Measurements from ENCODE around the gene KDR.

KDR gene

DNA sequence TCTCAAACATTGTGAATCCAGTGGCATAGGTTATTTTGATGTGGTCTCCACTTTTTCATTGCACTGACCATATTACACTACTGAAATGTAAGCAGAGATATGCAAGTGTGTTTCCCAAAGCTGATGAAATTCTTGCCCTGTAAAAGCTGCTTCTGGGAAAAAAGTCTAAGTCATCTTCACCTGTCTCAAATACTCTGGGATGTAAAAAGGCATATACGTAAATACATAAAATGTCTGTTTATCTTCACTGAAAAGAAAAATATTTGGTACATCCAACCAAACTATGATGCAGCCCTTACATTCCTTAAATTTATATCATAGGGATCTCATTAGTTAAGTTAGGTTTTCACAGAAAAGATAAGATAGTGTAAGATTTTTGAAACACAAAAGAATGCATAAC is 7.9 kb downstream of the KDR start:
- in situ Hi-C loops (cut with HindIII; ENCODE audit: low pct_unique_long_range_greater_than_20kb, low sequenced_read_pairs) = no loop called here
- TF ChIP-seq JUND (IDR thresholded peaks at IDR 0.05; ENCODE audit: low read depth) = no peak
- no peak for DNase-seq (ENCODE audit: low read depth in 1 of 2, low spot score in 1 of 2)

GRCh38 chr4:55116450-55116849 is 8.9 kb downstream of the KDR start:
- DNase-seq (ENCODE audit: low read depth in 1 of 2, low spot score in 1 of 2) = no peak
- in situ Hi-C loops (cut with HindIII; ENCODE audit: low pct_unique_long_range_greater_than_20kb, low sequenced_read_pairs) = no loop called here
- TF ChIP-seq JUND (IDR thresholded peaks at IDR 0.05; ENCODE audit: low read depth) = no peak

DNA sequence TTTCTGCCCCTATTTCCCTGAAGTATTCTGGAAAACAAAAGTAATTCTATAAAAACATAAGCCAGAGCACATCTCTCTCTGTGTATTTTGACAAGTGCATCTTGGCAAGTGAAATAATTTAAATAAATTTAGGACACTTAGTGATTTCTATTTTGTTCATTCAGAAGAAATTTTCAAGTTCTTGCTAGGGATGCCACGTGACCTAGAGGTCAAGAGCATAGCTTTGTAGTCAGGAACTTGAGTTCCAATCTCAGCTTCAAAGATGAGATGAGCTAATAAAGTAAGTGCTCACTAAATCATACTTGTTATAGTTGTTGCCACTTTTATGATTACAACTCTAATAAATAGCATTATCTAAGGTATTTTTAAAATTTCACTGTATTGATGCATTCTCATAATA is 13.8 kb downstream of the KDR start:
- no peak for TF ChIP-seq JUND (IDR thresholded peaks at IDR 0.05; ENCODE audit: low read depth)
- in situ Hi-C loops (cut with HindIII; ENCODE audit: low pct_unique_long_range_greater_than_20kb, low sequenced_read_pairs) = no loop called here
- DNase-seq (ENCODE audit: low read depth in 1 of 2, low spot score in 1 of 2) = no peak

GRCh38 chr4:55110131-55110530 is 15.3 kb downstream of the KDR start:
- in situ Hi-C loops (cut with HindIII; ENCODE audit: low pct_unique_long_range_greater_than_20kb, low sequenced_read_pairs) = no loop called here
- peak in 1 of 2 experiments; percentile 12 for DNase-seq (ENCODE audit: low read depth in 1 of 2, low spot score in 1 of 2)
- no peak for TF ChIP-seq JUND (IDR thresholded peaks at IDR 0.05; ENCODE audit: low read depth)

DNA sequence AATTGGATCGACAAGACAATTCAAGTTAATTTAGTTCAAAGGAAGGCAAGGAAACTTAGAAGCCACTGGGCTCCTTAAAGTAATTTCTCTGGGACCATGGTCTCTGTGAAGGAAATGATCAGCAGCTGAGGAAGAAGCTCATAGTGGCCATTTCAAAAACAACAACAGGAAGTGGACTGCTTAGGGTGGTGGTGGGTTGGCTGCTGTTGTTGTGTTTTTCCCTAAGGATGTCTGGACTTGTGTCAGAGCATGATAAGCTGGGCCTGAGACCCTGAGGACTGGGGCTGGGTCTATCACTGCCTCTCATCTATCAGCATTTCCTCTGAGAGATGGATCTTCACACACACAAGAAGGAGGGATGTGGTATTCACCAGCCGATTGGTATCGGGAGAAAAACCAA is 18.3 kb downstream of the KDR start:
- DNase-seq (ENCODE audit: low read depth in 1 of 2, low spot score in 1 of 2) = no peak
- TF ChIP-seq JUND (IDR thresholded peaks at IDR 0.05; ENCODE audit: low read depth) = no peak
- in situ Hi-C loops (cut with HindIII; ENCODE audit: low pct_unique_long_range_greater_than_20kb, low sequenced_read_pairs) = no loop called here

DNA sequence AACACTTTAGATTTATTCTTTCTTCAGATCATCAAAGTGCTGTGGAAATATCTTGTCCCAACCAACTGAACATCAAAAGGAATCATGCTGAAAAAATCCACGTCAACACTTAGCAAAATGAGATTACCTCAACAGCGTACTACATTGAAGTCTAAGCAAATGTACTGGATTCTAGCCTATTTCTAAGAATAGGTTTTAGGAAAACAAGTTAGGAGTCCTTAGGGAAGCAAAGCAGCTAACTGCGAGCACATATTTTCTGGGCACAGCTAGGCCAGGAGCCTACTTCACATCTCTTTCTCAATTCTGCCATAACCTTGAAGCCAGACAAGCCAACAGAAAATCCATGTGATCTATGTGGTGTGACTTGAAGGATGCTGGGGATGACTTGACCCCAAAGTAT is 22.2 kb downstream of the KDR start:
- no peak for TF ChIP-seq JUND (IDR thresholded peaks at IDR 0.05; ENCODE audit: low read depth)
- no peak for DNase-seq (ENCODE audit: low read depth in 1 of 2, low spot score in 1 of 2)
- in situ Hi-C loops (cut with HindIII; ENCODE audit: low pct_unique_long_range_greater_than_20kb, low sequenced_read_pairs) = no loop called here

DNA sequence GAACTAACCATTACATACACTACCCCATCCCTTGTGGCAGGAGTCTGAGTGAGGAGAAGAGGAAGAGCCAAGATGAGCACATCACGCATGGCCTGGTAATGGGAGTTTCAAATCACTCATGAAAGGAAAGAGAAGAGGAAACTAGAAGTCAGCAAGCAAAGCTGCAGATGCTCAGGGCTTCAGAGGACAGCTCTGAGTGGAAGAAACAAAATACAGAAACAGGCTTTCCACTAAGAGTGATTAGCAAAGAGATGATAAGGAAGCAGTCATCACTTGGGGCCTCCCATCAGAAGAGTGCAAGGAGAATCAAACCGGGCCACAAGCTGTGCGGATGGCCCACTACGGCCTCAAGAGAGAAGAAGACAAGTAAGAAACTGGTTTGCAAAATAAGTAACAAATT is 25.6 kb downstream of the KDR start:
- no peak for DNase-seq (ENCODE audit: low read depth in 1 of 2, low spot score in 1 of 2)
- TF ChIP-seq JUND (IDR thresholded peaks at IDR 0.05; ENCODE audit: low read depth) = no peak
- in situ Hi-C loops (cut with HindIII; ENCODE audit: low pct_unique_long_range_greater_than_20kb, low sequenced_read_pairs) = no loop called here

DNA sequence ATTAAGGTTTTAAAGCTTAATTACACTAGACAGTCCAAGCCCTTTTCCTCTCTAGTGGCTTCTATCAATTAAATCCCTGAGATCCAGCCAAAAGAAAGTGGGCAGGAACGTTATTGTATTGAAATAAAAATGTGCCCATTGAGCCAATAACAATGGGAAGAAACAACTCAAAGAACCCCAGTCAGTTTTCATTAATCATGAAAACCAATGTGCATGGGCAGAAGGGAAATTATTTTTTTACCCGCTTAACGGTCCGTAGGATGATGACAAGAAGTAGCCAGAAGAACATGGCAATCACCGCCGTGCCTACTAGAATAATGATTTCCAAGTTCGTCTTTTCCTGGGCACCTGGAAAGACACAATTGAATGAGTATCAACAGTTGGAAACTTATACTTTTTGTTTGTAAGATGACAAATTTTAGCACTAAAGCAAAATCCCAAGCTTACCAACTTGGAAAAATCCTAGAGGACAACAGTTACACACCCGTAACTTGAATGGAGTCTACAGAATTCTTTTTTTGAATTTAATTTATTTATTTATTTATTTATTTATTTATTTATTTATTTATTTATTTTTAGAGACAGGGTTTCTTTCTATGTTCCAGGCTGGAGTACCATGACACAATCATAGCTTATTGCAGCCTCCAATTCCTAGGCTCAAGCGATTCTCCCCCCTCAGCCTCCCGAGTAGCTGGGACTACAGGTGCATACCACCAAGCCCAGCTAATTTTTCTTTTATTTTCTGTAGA is 26.8 kb downstream of the KDR start:
- in situ Hi-C loops (cut with HindIII; ENCODE audit: low pct_unique_long_range_greater_than_20kb, low sequenced_read_pairs) = no loop called here
- no peak for TF ChIP-seq JUND (IDR thresholded peaks at IDR 0.05; ENCODE audit: low read depth)
- no peak for DNase-seq (ENCODE audit: low read depth in 1 of 2, low spot score in 1 of 2)

GRCh38 chr4:55096619-55097018 is 28.8 kb downstream of the KDR start:
- TF ChIP-seq JUND (IDR thresholded peaks at IDR 0.05; ENCODE audit: low read depth) = no peak
- in situ Hi-C loops (cut with HindIII; ENCODE audit: low pct_unique_long_range_greater_than_20kb, low sequenced_read_pairs) = no loop called here
- DNase-seq (ENCODE audit: low read depth in 1 of 2, low spot score in 1 of 2) = no peak

DNA sequence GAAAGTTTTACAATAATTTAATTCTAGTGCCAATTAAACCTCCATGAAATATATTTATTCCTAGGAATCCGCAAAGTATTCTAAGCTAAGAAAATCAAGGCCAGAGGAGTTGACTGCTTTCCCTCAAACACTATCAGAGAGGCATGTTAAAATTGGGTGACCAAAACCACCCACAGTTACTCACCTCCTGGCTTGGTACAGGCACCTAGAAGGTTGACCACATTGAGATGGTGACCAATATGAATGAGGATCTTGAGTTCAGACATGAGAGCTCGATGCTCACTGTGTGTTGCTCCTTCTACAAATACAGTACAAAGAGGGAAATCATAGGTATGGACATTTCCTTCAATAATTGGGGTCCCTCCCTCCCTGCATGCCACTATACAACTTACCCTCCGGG is 29.4 kb downstream of the KDR start:
- in situ Hi-C loops (cut with HindIII; ENCODE audit: low pct_unique_long_range_greater_than_20kb, low sequenced_read_pairs) = no loop called here
- DNase-seq (ENCODE audit: low read depth in 1 of 2, low spot score in 1 of 2) = no peak
- no peak for TF ChIP-seq JUND (IDR thresholded peaks at IDR 0.05; ENCODE audit: low read depth)

GRCh38 chr4:55092504-55092903 is 32.9 kb downstream of the KDR start:
- in situ Hi-C loops (cut with HindIII; ENCODE audit: low pct_unique_long_range_greater_than_20kb, low sequenced_read_pairs) = no loop called here
- no peak for TF ChIP-seq JUND (IDR thresholded peaks at IDR 0.05; ENCODE audit: low read depth)
- no peak for DNase-seq (ENCODE audit: low read depth in 1 of 2, low spot score in 1 of 2)

DNA sequence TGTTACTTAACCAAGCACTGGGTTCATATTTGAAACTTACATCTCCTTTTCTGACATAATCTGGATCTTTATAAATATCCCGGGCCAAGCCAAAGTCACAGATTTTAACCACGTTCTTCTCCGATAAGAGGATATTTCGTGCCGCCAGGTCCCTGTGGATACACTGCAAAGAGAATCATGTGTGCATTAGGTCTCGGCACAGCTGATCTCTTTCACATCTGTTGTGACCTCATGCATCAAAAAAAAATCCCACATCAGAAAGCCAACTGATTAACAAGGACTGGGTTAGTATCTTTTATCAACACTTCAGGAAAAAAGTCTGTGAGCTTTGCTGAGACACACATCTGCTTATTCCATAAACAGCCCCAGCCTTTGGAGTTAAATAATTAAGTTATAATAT is 35.5 kb downstream of the KDR start:
- in situ Hi-C loops (cut with HindIII; ENCODE audit: low pct_unique_long_range_greater_than_20kb, low sequenced_read_pairs) = no loop called here
- DNase-seq (ENCODE audit: low read depth in 1 of 2, low spot score in 1 of 2) = no peak
- no peak for TF ChIP-seq JUND (IDR thresholded peaks at IDR 0.05; ENCODE audit: low read depth)

DNA sequence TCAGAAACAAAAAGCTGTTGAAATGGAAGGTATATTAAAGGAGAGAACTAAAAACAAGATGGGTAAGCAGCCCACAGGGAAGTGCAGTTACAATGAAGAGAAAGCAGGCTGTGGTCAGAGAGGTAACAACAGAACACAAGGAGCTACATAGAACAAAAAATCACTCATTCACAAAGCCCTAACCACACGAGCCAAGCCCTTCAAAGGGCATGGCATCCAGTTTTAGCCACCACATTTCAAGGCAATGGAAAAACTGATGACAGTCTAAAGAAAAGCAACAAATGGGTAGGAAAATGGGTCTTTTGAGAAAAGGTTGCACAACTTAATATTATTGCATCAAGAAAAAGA is 37.5 kb downstream of the KDR start:
- in situ Hi-C loops (cut with HindIII; ENCODE audit: low pct_unique_long_range_greater_than_20kb, low sequenced_read_pairs) = no loop called here
- no peak for DNase-seq (ENCODE audit: low read depth in 1 of 2, low spot score in 1 of 2)
- no peak for TF ChIP-seq JUND (IDR thresholded peaks at IDR 0.05; ENCODE audit: low read depth)
